GM12873 (cell line): ENCODE results near the gene PRSS38.

Source experiments
- TF ChIP-seq, protein P1 (sequence below): IDR thresholded peaks from 2 replicates; pipeline ENCODE4 v1.5.1; 2012; ENCODE audit warnings: low read depth, mild to moderate bottlenecking, moderate library complexity, low read length, control low read depth; ENCODE audit not compliant: insufficient read depth; ENCODE audit errors: missing control alignments

The PRSS38 gene

DNA sequence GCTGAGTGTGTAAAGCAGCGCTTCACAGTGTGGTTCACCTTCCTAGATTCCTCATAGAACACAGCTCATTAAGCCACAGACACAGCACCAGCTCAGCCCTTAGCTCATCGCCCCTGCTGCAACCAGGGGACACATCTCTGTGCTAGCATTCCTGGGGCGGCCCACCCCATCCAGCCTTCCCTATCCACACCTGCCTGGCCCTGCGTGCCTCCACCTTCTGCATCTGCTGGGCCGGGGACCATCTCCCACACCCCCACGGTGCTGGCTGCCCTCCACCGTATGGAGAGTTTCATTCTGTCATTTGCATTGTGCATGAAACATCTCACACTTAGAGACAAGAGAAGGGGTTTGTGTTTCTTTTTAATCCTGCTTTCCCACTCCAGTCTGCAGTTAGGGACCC is 35.8 kb upstream of the PRSS38 start:
- TF ChIP-seq, protein P1, sequence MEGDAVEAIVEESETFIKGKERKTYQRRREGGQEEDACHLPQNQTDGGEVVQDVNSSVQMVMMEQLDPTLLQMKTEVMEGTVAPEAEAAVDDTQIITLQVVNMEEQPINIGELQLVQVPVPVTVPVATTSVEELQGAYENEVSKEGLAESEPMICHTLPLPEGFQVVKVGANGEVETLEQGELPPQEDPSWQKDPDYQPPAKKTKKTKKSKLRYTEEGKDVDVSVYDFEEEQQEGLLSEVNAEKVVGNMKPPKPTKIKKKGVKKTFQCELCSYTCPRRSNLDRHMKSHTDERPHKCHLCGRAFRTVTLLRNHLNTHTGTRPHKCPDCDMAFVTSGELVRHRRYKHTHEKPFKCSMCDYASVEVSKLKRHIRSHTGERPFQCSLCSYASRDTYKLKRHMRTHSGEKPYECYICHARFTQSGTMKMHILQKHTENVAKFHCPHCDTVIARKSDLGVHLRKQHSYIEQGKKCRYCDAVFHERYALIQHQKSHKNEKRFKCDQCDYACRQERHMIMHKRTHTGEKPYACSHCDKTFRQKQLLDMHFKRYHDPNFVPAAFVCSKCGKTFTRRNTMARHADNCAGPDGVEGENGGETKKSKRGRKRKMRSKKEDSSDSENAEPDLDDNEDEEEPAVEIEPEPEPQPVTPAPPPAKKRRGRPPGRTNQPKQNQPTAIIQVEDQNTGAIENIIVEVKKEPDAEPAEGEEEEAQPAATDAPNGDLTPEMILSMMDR, result no peak

DNA sequence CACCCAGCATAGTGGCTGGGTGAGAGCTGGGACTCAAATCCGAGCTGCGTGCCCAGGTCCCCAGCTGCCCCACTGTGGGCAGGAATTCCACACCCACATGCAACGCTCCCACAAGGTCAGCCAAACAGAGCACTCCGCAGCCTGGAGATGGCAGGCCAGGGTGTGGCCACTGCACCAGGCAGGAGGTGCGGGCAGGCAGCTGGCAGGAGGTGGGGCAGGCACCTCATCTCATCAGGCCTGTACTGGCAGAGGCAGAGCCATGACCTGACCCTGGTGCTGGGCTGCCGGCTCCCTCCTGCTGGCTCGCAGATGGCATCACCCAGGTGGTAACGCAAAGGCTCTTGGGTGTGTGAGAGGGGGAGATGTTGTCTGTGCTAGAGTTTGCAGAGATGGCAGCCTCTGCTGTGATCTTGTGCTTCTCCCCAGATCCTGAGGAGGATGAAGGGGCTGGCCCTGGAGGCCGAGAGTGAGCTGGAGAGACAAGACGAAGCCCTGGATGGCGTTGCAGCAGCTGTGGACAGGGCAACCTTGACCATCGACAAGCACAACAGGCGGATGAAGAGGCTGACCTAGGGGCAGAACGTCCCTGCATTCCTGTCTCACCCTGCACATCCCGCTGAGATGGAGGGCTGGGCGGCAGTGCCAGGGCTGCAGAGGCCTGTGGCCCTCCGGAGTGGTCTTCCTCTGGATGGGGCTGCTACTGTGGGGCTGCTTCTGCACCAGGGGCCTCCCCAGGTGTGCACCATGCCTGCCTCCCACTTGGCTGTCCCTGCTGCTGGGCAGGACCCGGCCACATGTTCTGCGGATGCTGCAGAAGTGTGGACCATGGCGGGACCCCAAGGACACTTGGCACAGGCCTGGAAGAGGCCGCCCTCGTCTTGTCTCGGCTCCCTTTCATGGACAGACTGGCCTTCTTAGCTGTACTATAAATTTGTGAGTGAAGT is 35.1 kb upstream of the PRSS38 start:
- TF ChIP-seq, protein P1, result no peak

DNA sequence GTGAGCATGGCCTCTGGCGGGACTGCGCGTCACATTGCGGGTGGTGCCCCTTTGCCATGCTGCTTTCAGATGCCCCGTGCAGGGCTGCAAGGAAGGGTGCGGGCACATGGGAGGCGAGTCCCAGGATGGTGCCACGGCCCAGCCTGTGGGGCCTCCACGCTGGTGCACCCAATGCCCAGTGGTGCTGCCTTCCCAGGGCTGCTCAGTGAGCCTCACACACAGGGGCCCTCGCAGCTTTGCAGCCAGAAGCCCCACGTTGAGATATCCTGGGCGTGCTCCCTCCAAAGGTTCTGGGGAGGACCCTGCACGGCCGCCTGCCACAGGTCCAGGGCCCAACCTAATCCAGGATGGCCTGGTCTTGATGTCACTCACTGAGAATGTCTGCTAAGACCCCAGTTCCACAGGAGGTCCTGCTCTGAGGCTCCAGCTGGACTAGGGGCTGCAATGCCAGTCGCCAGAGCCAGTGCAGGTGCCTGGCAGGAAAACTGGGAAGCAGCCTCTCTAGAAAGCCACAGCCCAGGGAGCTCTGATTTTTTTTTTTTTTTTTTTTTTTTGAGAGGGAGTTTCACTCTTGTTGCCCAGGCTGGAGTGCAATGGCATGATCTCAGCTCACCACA is 34.1 kb upstream of the PRSS38 start:
- TF ChIP-seq, protein P1, result no peak

DNA sequence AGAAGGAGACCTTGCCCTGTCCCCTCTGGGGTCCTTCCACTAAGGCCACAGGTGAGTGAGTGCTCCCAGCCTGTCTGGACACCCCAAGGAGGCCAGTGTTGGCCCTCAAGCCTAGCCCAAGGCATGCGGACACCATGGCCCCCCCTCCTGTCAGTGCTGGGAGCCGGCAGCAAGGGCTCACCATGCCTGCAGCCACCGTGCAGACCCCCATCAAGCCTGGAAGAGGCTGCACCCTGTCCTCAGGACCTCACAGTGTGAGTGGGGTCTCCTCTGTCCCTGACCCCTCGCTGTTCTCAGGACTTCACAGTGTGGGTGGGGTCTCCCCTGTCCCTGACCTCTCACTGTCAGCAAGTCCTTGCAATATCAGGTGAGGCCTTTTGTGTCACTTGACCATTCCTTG is 33.2 kb upstream of the PRSS38 start:
- TF ChIP-seq, protein P1, result no peak

DNA sequence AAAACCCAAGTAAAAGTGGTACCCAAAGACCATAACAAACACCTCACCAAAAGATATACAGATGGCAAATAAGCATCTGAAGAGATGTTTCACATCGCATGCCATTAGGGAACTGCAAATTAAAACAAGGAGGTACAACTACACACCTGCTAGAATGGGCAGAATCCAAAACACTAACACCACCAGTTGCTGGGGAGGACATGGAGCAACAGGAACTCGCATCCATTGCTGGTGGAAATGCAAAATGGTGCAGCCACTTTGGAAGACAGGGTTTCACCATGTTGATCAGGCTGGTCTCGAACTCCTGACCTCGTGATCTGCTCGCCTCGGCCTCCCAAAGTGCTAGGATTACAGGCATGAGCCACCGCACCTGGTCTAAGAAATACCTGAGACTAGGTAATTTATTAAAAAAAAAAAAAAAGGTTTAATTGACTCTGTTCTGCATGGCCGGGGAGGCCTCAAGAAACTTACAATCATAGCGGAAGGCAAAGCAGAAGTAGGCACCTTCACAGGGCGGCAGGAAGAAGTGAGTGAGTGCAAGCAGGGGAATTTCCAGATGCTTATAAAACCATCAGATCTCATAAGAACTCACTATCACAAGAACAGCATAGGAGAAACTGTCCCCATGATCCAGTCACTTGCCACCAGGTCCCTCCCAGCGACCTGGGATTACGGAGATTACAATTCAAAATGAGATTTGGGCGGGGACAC is 30.2 kb upstream of the PRSS38 start:
- TF ChIP-seq, protein P1, result no peak

DNA sequence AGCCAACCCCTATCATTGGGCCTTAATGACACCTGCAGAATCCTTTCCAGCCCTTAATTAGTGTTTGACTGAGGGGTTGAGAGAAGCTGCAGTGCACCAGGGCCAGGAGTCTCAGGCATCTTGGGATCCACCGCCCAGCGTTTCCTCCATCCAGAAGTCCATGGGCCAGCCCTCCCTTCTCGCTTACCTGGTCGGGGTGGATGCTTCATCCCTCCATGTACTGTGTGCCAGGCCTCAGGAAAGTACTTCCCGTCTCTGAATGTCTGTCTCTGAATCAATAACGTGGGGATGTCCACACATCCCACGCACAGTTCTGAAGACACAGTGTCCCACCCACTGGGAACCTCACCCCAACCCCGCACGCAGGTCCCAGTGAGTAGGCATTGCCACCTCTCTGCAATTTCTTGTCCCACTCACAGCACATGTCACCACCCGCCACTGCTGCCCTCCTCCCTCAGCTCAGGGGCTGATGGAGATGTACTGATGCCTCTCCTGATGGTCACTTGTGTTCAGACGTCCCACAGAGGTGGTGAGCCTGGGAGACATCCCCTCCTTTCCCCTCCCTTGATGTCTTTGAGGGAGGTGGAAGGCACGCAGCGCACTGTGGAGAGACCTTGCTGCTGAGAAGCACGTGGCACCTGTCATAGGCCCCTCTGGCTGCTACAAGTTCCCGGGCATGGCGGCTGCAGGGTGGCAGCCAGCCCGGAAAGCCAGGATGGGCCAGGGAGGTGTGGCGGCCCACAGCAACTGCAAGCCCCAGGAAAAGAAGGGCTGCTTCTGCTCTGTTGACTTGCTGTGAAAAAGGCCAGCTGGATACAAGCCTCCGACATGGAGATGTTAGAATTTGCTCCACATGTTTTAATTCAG is 29.4 kb upstream of the PRSS38 start:
- TF ChIP-seq, protein P1, result no peak
